ENCODE data around the gene FBXL13. TPM values are rescaled to one million over a fixed set of nuclear protein-coding genes. Genes with fewer than 3 reads are reported as not detected.
A peak's percentile ranks its signal among the peaks of the same experiment; 100 is the strongest.

FBXL13 gene
- total RNA-seq (not detected), polyA plus RNA-seq (under 1 TPM in 2 of 4 donors, not detected in 2; 0.19 to 0.42 TPM)

GRCh38 chr7:103074519-103075336, at the start of gene FBXL13, which contains the start of gene ARMC10:
TSS of gene FBXL13 (minus strand) at chr7:103074796.
TSS of gene ARMC10 (plus strand) at chr7:103075140. CDS start at chr7:103075273, 133 bp downstream.
- peak within 1 kb of the TSS; percentile 94 to 96 (median 95) for H3K27ac Mint-ChIP-seq
- peak within 1 kb of the TSS; percentile 97 to 100 (median 98) for H3K4me3 Mint-ChIP-seq
- Histone ChIP-seq H3K27me3 (ENCODE audit: control insufficient read depth, insufficient read depth, low read length) (no peaks in the 10 kb centered on the region), H3K36me3 (ENCODE audit: control insufficient read depth, insufficient read depth, low read length) (no peaks in the 10 kb centered on the region), H3K9me3 (ENCODE audit: control insufficient read depth in 2 of 2, low read length in 2 of 2) (no peaks in the 10 kb centered on the region), H3K4me3 (ENCODE audit: low read depth, low read length) (peak within 1 kb of the TSS; percentile 89), H3K27ac (ENCODE audit: insufficient read depth, low read length, poor library complexity, severe bottlenecking) (peak within 1 kb of the TSS; percentile 73), H3K4me1 (ENCODE audit: control insufficient read depth, insufficient read depth, low read length, poor library complexity, severe bottlenecking) (peaks cover 22% of the 10 kb centered on the region)
- DNase-seq = peak; percentile 86 to 92 (median 86)
- H3K36me3 Mint-ChIP-seq = peaks cover 4% of the 10 kb centered on the region
- peak; percentile 82 to 84 for ATAC-seq (ENCODE audit: low read depth in 2 of 2)
- peaks cover 11% of the 10 kb centered on the region for H3K27me3 Mint-ChIP-seq
- H3K4me1 Mint-ChIP-seq = peaks cover 22 to 45% (median 33%) of the 10 kb centered on the region in 4 donors
- peaks cover 0 to 1% (median 0%) of the 10 kb centered on the region in 7 donors for H3K9me3 Mint-ChIP-seq

DNA sequence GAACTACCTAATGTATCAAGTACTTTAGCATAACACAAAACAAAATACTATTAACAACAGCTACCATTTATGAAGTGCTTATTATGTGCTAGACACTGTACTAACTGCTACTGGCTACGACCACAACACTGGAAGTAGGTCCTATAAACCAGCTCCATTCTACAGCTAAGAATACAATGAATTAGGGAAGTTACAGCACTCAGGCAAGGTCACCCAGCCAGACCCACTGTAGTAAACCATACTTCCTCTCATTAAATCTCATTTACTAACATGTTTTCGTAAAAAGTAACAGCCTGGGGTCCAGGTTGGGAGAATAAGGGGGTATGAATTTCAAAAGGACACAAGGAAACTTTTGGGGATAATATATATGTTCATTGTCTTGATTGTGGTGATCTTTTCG, 48.9 kb upstream of the FBXL13 start:
- Histone ChIP-seq H3K36me3 (ENCODE audit: control insufficient read depth, insufficient read depth, low read length) (peaks cover 55% of the 10 kb centered on the region), H3K9me3 (ENCODE audit: control insufficient read depth in 2 of 2, low read length in 2 of 2) (no peaks in the 10 kb centered on the region), H3K4me1 (ENCODE audit: control insufficient read depth, insufficient read depth, low read length, poor library complexity, severe bottlenecking) (no peaks in the 10 kb centered on the region), H3K27ac (ENCODE audit: insufficient read depth, low read length, poor library complexity, severe bottlenecking) (no peak overlapping the region), H3K4me3 (ENCODE audit: low read depth, low read length) (no peak overlapping the region), H3K27me3 (ENCODE audit: control insufficient read depth, insufficient read depth, low read length) (no peaks in the 10 kb centered on the region)
- ATAC-seq (ENCODE audit: low read depth in 2 of 2) = no peak
- Mint-ChIP-seq H3K9me3 (no peaks in the 10 kb centered on the region), H3K27me3 (peaks cover 4% of the 10 kb centered on the region), H3K27ac (no peak overlapping the region), H3K4me1 (peaks cover 0 to 7% (median 4%) of the 10 kb centered on the region in 4 donors), H3K4me3 (no peak overlapping the region), H3K36me3 (peaks cover 50% of the 10 kb centered on the region)
- DNase-seq = no peak

DNA sequence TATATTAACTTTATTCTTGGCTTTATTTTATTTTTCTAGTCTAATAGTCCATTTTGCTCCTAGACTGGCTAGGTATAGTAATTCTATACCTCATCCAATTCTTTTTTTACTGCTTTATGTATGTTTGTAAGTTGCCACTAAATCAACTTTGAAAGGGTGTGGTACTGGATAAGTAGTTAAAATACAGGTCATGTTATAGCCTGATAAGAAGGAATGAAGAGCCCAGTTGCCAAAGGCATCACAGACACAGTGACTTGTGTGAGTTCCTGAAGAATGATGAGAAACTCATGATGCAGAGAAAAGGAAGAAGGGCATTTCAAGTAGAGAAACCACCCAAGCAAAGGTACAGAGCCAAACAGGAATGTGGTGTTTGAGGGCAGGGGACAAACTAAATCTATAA, 47.0 kb upstream of the FBXL13 start:
- Mint-ChIP-seq H3K27me3 (peaks cover 4% of the 10 kb centered on the region), H3K4me1 (peaks cover 0 to 7% (median 4%) of the 10 kb centered on the region in 4 donors), H3K4me3 (no peak overlapping the region), H3K9me3 (no peaks in the 10 kb centered on the region), H3K36me3 (peaks cover 36% of the 10 kb centered on the region), H3K27ac (peak overlapping the region in 2 of 3 donors; percentile 5 to 35)
- no peak overlapping the region for H3K4me3 ChIP-seq (ENCODE audit: low read depth, low read length)
- peaks cover 43% of the 10 kb centered on the region for H3K36me3 ChIP-seq (ENCODE audit: control insufficient read depth, insufficient read depth, low read length)
- H3K27me3 ChIP-seq (ENCODE audit: control insufficient read depth, insufficient read depth, low read length) = no peaks in the 10 kb centered on the region
- no peaks in the 10 kb centered on the region for H3K4me1 ChIP-seq (ENCODE audit: control insufficient read depth, insufficient read depth, low read length, poor library complexity, severe bottlenecking)
- ATAC-seq (ENCODE audit: low read depth in 2 of 2) (no peak), DNase-seq (no peak)
- no peak overlapping the region for H3K27ac ChIP-seq (ENCODE audit: insufficient read depth, low read length, poor library complexity, severe bottlenecking)
- no peaks in the 10 kb centered on the region for H3K9me3 ChIP-seq (ENCODE audit: control insufficient read depth in 2 of 2, low read length in 2 of 2)

- no peaks in the 10 kb centered on the region for H3K9me3 ChIP-seq (ENCODE audit: control insufficient read depth in 2 of 2, low read length in 2 of 2)
- no peaks in the 10 kb centered on the region for H3K27me3 ChIP-seq (ENCODE audit: control insufficient read depth, insufficient read depth, low read length)
- H3K9me3 Mint-ChIP-seq = no peaks in the 10 kb centered on the region
- no peak overlapping the region for H3K27ac Mint-ChIP-seq
- no peaks in the 10 kb centered on the region for H3K4me1 ChIP-seq (ENCODE audit: control insufficient read depth, insufficient read depth, low read length, poor library complexity, severe bottlenecking)
- ATAC-seq (ENCODE audit: low read depth in 2 of 2) (no peak), DNase-seq (no peak)
- H3K4me3 Mint-ChIP-seq = no peak overlapping the region
- H3K36me3 Mint-ChIP-seq = peaks cover 33% of the 10 kb centered on the region
- no peak overlapping the region for H3K4me3 ChIP-seq (ENCODE audit: low read depth, low read length)
- no peak overlapping the region for H3K27ac ChIP-seq (ENCODE audit: insufficient read depth, low read length, poor library complexity, severe bottlenecking)
- peaks cover 4% of the 10 kb centered on the region for H3K27me3 Mint-ChIP-seq
- H3K4me1 Mint-ChIP-seq = peaks cover 0 to 7% (median 4%) of the 10 kb centered on the region in 4 donors
- peaks cover 39% of the 10 kb centered on the region for H3K36me3 ChIP-seq (ENCODE audit: control insufficient read depth, insufficient read depth, low read length)
Observed at GRCh38 chr7:103120362-103120761, 45.8 kb upstream of the FBXL13 start.

DNA sequence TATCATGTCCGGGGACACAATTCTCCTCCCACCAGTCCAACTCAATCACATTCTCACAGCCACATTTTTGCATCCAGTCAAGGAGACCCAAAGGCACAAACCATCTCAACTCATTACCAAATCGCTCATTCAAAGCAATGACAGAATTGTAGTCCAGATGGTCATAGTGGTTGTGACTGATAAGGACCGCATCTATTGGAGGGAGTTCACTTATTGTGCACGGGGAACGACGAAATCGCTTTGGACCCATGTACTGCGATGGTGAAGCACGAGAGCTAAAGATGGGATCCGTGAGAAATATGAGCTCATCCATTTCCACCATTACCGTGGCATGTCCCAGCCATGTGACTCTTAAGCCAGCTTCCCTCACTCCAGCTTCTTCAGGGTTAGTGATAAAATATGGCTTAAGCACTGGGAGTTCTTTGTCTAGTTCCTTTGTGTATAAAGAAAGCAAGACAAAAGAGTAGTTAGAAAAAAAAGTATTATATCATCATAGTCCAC, 45.2 kb upstream of the FBXL13 start:
- no peaks in the 10 kb centered on the region for H3K4me1 ChIP-seq (ENCODE audit: control insufficient read depth, insufficient read depth, low read length, poor library complexity, severe bottlenecking)
- peaks cover 0 to 8% (median 5%) of the 10 kb centered on the region in 4 donors for H3K4me1 Mint-ChIP-seq
- no peaks in the 10 kb centered on the region for H3K9me3 ChIP-seq (ENCODE audit: control insufficient read depth in 2 of 2, low read length in 2 of 2)
- no peak for DNase-seq
- no peak overlapping the region for H3K27ac Mint-ChIP-seq
- no peak overlapping the region for H3K27ac ChIP-seq (ENCODE audit: insufficient read depth, low read length, poor library complexity, severe bottlenecking)
- peaks cover 4% of the 10 kb centered on the region for H3K27me3 Mint-ChIP-seq
- H3K9me3 Mint-ChIP-seq = no peaks in the 10 kb centered on the region
- no peaks in the 10 kb centered on the region for H3K27me3 ChIP-seq (ENCODE audit: control insufficient read depth, insufficient read depth, low read length)
- peaks cover 40% of the 10 kb centered on the region for H3K36me3 ChIP-seq (ENCODE audit: control insufficient read depth, insufficient read depth, low read length)
- no peak for ATAC-seq (ENCODE audit: low read depth in 2 of 2)
- H3K36me3 Mint-ChIP-seq = peaks cover 33% of the 10 kb centered on the region
- no peak overlapping the region for H3K4me3 ChIP-seq (ENCODE audit: low read depth, low read length)
- H3K4me3 Mint-ChIP-seq = no peak overlapping the region

DNA sequence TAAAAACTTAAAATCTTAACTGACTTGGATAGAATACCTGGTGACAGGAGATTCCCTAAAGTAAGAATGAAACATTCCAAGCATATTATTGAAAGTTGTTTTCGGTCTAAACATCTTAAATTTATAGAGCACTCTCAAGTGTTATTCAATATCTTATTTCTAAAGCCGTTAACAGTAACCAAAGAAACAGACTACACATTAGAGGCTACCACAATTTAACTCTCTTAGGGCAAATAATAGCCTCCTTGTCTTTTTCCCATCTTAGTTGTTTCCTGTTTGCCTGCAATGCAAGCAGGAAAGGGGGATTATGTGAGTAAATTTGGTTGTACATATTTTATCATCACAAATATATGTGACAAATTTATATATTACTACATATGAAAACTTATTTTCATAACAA, 42.9 kb upstream of the FBXL13 start:
- H3K27ac ChIP-seq (ENCODE audit: insufficient read depth, low read length, poor library complexity, severe bottlenecking) = no peak overlapping the region
- H3K36me3 Mint-ChIP-seq = peaks cover 40% of the 10 kb centered on the region
- no peaks in the 10 kb centered on the region for H3K9me3 ChIP-seq (ENCODE audit: control insufficient read depth in 2 of 2, low read length in 2 of 2)

GRCh38 chr7:103116991-103117390, 42.4 kb upstream of the FBXL13 start:
- H3K27ac Mint-ChIP-seq = peak overlapping the region in 1 of 3 donors; percentile 32

More for the DNA sequence above, 42.9 kb upstream of the FBXL13 start:
- no peak overlapping the region for H3K4me3 Mint-ChIP-seq
- ATAC-seq (ENCODE audit: low read depth in 2 of 2) = no peak
- H3K27ac Mint-ChIP-seq = no peak overlapping the region
- Histone ChIP-seq H3K4me1 (ENCODE audit: control insufficient read depth, insufficient read depth, low read length, poor library complexity, severe bottlenecking) (no peaks in the 10 kb centered on the region), H3K36me3 (ENCODE audit: control insufficient read depth, insufficient read depth, low read length) (peaks cover 41% of the 10 kb centered on the region), H3K27me3 (ENCODE audit: control insufficient read depth, insufficient read depth, low read length) (no peaks in the 10 kb centered on the region), H3K4me3 (ENCODE audit: low read depth, low read length) (no peak overlapping the region)
- peaks cover 0 to 13% (median 4%) of the 10 kb centered on the region in 4 donors for H3K4me1 Mint-ChIP-seq
- DNase-seq = no peak
- peaks cover 0 to 5% (median 1%) of the 10 kb centered on the region in 7 donors for H3K9me3 Mint-ChIP-seq
- peaks cover 4% of the 10 kb centered on the region for H3K27me3 Mint-ChIP-seq

More at GRCh38 chr7:103116991-103117390, 42.4 kb upstream of the FBXL13 start:
- H3K4me1 ChIP-seq (ENCODE audit: control insufficient read depth, insufficient read depth, low read length, poor library complexity, severe bottlenecking) = no peaks in the 10 kb centered on the region
- Mint-ChIP-seq H3K27me3 (peaks cover 4% of the 10 kb centered on the region), H3K4me1 (peaks cover 0 to 13% (median 3%) of the 10 kb centered on the region in 4 donors), H3K4me3 (no peak overlapping the region), H3K36me3 (peaks cover 40% of the 10 kb centered on the region), H3K9me3 (peaks cover 0 to 5% (median 1%) of the 10 kb centered on the region in 7 donors)
- no peaks in the 10 kb centered on the region for H3K27me3 ChIP-seq (ENCODE audit: control insufficient read depth, insufficient read depth, low read length)
- peaks cover 36% of the 10 kb centered on the region for H3K36me3 ChIP-seq (ENCODE audit: control insufficient read depth, insufficient read depth, low read length)
- no peak for DNase-seq
- no peak for ATAC-seq (ENCODE audit: low read depth in 2 of 2)
- no peaks in the 10 kb centered on the region for H3K9me3 ChIP-seq (ENCODE audit: control insufficient read depth in 2 of 2, low read length in 2 of 2)
- H3K27ac ChIP-seq (ENCODE audit: insufficient read depth, low read length, poor library complexity, severe bottlenecking) = no peak overlapping the region
- H3K4me3 ChIP-seq (ENCODE audit: low read depth, low read length) = no peak overlapping the region
